K562 (cell line): Measurements from ENCODE around the gene AHSA1. TPM values are rescaled to one million over a fixed set of nuclear protein-coding genes. Genes with fewer than 3 reads are reported as not detected.

Experiments
- ASH1L ChIP-seq: fragments of 450-650 bp; IDR thresholded peaks from 2 replicates; pipeline ENCODE4 v1.6.1; 2018; ENCODE audit warnings: borderline replicate concordance, mild to moderate bottlenecking, low read depth; ENCODE audit not compliant: partially characterized antibody
- BCL6 ChIP-seq: fragments of 250-450 bp; sonication (Bioruptor Pico); IDR thresholded peaks from 2 replicates; pipeline ENCODE4 v1.4.0; 2020
- BRF1 ChIP-seq: IDR thresholded peaks from 3 replicates; pipeline ENCODE4 v1.6.1; 2011; ENCODE audit warnings: borderline replicate concordance, mild to moderate bottlenecking; ENCODE audit not compliant: insufficient read length; ENCODE audit errors: extremely low read depth
- CBFA2T2 ChIP-seq: fragments of 450-650 bp; conservative IDR thresholded peaks from 2 replicates; pipeline ENCODE4 v1.6.1; 2017; ENCODE audit warnings: mild to moderate bottlenecking
- ELF1 ChIP-seq: fragments of 200-800 bp; sonication (Bioruptor generic); IDR thresholded peaks from 2 replicates; pipeline ENCODE4 v1.6.1; 2016; ENCODE audit warnings: missing genetic modification characterization, missing compliant biosample characterization
- FOXJ2 ChIP-seq: fragments of 200-800 bp; sonication (Bioruptor generic); IDR thresholded peaks from 2 replicates; pipeline ENCODE4 v1.6.1; 2016; ENCODE audit warnings: missing genetic modification characterization, missing compliant biosample characterization
- ILF3 ChIP-seq: fragments of 450-650 bp; IDR thresholded peaks from 2 replicates; pipeline ENCODE4 v1.6.1; 2018; ENCODE audit warnings: antibody characterized with exemption, mild to moderate bottlenecking, moderate library complexity, borderline replicate concordance
- MIER1 ChIP-seq: fragments of 450-650 bp; IDR thresholded peaks from 2 replicates; pipeline ENCODE4 v1.6.1; 2016; ENCODE audit warnings: antibody characterized with exemption, mild to moderate bottlenecking, low read depth
- MTA2 ChIP-seq: fragments of 450-650 bp; IDR thresholded peaks from 2 replicates; pipeline ENCODE4 v1.6.1; 2016; ENCODE audit warnings: low read depth
- MTF1 ChIP-seq: fragments of 250-450 bp; sonication (Bioruptor Pico); IDR thresholded peaks from 2 replicates; pipeline ENCODE4 v1.9.0; 2021; ENCODE audit warnings: moderate library complexity, mild to moderate bottlenecking, inconsistent platforms, borderline replicate concordance
- NR3C1 ChIP-seq: sonication (generic); formaldehyde crosslinking; IDR thresholded peaks from 2 replicates; pipeline ENCODE4 v1.8.1; 2022; ENCODE audit warnings: missing genetic modification reagents
- NRF1 ChIP-seq, 2 experiments: fragments of 450-650 bp; IDR thresholded peaks in 1 of 2; conservative IDR thresholded peaks in 1 of 2; 2 replicates each; pipeline ENCODE4 v1.6.1; 2014; ENCODE audit warnings: mild to moderate bottlenecking in 2 of 2
- PHF20 ChIP-seq: fragments of 450-650 bp; IDR thresholded peaks from 2 replicates; pipeline ENCODE4 v1.6.1; 2018; ENCODE audit not compliant: partially characterized antibody
- PHF8 ChIP-seq: fragments of 200-600 bp; sonication (generic); IDR thresholded peaks from 2 replicates; pipeline ENCODE4 v1.6.1; 2012; ENCODE audit warnings: mixed run types, mild to moderate bottlenecking, inconsistent platforms, low read length, moderate library complexity, borderline replicate concordance
- POLR2H ChIP-seq: IDR thresholded peaks from 2 replicates; pipeline ENCODE4 v1.6.1; 2016; ENCODE audit warnings: missing genetic modification characterization, low read depth, mild to moderate bottlenecking, control low read depth, missing compliant biosample characterization, moderate library complexity
- PPARD ChIP-seq: fragments of 250-450 bp; sonication (Bioruptor Pico); IDR thresholded peaks from 2 replicates; pipeline ENCODE4 v1.8.0; 2022; ENCODE audit warnings: inconsistent platforms, mild to moderate bottlenecking, moderate library complexity
- RBM39 ChIP-seq: fragments of 200-400 bp; formaldehyde crosslinking; optimal IDR thresholded peaks from 2 replicates; pipeline ENCODE3; 2018; ENCODE audit warnings: low read depth, low read length
- SIRT6 ChIP-seq: IDR thresholded peaks from one replicate; pipeline ENCODE4 v1.6.1; 2012; ENCODE audit warnings: low read depth, mild to moderate bottlenecking, control low read depth, inconsistent platforms, low read length, moderate library complexity
- STAT5A ChIP-seq: IDR thresholded peaks from 2 replicates; pipeline ENCODE4 v1.6.1; 2012; ENCODE audit warnings: low read length, inconsistent platforms, borderline replicate concordance
- ZBTB7A ChIP-seq: IDR thresholded peaks from 2 replicates; pipeline ENCODE4 v1.6.1; 2011; ENCODE audit warnings: low read depth, mild to moderate bottlenecking, low read length, moderate library complexity, borderline replicate concordance; ENCODE audit not compliant: control insufficient read depth
- ZNF134 ChIP-seq: fragments of 250-450 bp; sonication (Bioruptor Pico); conservative IDR thresholded peaks from 2 replicates; pipeline ENCODE4 v1.4.0; 2020
- ZNF583 ChIP-seq: fragments of 250-450 bp; sonication (Bioruptor Pico); IDR thresholded peaks from 2 replicates; pipeline ENCODE4 v1.4.0; 2020
- ZNF609 ChIP-seq: sonication (generic); formaldehyde crosslinking; IDR thresholded peaks from 2 replicates; pipeline ENCODE4 v1.8.1; 2023; ENCODE audit warnings: missing genetic modification reagents, mild to moderate bottlenecking, borderline replicate concordance
- ZNF695 ChIP-seq: fragments of 450-650 bp; formaldehyde crosslinking; IDR thresholded peaks from 2 replicates; pipeline ENCODE4 v1.4.0; 2020; ENCODE audit warnings: mild to moderate bottlenecking, moderate library complexity
- polyA plus RNA-seq, 8 experiments: library from polyadenylated mRNA; depleted of rRNA in 4 of 8; stranded (reverse) in 5 of 8; unstranded in 3 of 8; fragments of >200 nt; fragmentation: Nextera tagmentation in 2 of 8; fragmentation: Illumina TruSeq in 1 of 8; extraction: Ambion mirVana in 2 of 8; extraction: Trizol in 1 of 8; gene quantifications; 2 replicates each; pipeline versions ENCODE4 v1.2.1 to v1.2.3, GENCODE V29; 2011 to 2014; ENCODE audit warnings: inconsistent platforms in 1 of 8, missing spikeins in 1 of 8
- total RNA-seq, 7 experiments: library from RNA; depleted of rRNA in 6 of 7; stranded (reverse); fragments of >200 nt in 6 of 7; fragmentation: Illumina TruSeq in 2 of 7; extraction: Trizol in 2 of 7; gene quantifications; 2 replicates each; pipeline versions ENCODE4 v1.2.1 to v1.2.3, GENCODE V29; 2011 to 2021; ENCODE audit warnings: low replicate concordance in 1 of 7
- TF ChIP-seq, protein P1 (sequence below): fragments of 450-650 bp; conservative IDR thresholded peaks from 2 replicates; pipeline ENCODE4 v1.6.1; 2016; ENCODE audit warnings: missing genetic modification characterization, low read depth, mild to moderate bottlenecking, missing compliant biosample characterization, moderate library complexity

AHSA1 gene
- total and polyA plus RNA-seq, 9 of the 15 experiments (the other 6 are each of a cell fraction or from before 2014, with no cell fraction given), result 41.4 to 317 (median 184) TPM

DNA sequence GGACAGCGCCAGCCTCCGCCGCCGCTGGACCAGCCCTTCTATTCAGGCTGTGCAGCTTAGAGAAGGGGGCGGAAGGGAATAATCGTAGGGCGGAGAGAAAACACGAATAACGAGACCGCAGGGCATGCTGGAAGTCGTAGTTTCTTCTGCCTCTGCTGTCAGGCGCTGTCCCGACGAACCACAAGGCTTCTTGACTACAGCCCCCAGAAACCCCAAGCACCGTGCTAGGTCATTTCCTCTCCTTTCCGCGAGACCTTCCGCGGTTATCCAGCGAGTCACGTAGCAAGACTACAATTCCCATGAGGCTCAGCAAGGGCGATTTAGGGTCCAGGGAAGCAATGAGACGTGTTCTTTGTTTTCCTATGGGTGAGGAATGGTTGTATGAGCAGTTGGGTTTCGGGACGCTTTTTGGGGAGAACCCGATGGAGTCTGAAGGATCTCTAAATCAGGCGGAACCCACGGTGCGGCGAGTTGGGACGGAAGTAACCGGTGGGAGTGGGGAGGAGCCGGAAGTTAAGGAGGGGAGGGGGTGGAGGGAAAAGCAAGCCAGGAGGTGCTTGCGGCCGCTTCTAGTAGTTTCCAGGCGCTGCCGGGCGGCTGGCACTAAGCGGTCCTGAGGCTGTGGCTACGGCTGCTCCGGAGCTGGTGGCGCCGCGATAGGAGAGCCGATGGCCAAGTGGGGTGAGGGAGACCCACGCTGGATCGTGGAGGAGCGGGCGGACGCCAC lies at the start of gene AHSA1, which contains the start of gene VIPAS39 (continued):
- TF ChIP-seq STAT5A (no peak), ZNF609 (CRISPR knock-in tag) (0 out of 2 replicates have a peak, but pooled peaks have one; percentile 68), BRF1 (no peak), NR3C1 (CRISPR knock-in tag) (no peak), PHF8 (peak; percentile 57; the same call in 1 of the 2 replicates), FOXJ2 (tag) (no peak), MTA2 (no peak), BCL6 (CRISPR knock-in tag) (no peak), ZNF583 (CRISPR knock-in tag) (0 out of 2 replicates have a peak, but pooled peaks have one; percentile 9), ZNF695 (CRISPR knock-in tag) (no peak), RBM39 (no peak), NRF1 (conservative IDR thresholded peaks at IDR 0.05 in 1 of 2, IDR thresholded peaks at IDR 0.05 in 1 of 2) (peak; percentile 10 to 14; a peak in 1 of 4 replicates), ELF1 (peak; percentile 82), CBFA2T2 (no peak), ILF3 (no peak), POLR2H (tag) (0 out of 2 replicates have a peak, but pooled peaks have one; percentile 27), ASH1L (peak; percentile 80), MTF1 (CRISPR knock-in tag) (no peak), ZNF134 (CRISPR knock-in tag) (no peak), SIRT6 (no peak), MIER1 (no peak), PPARD (no peak), ZBTB7A (no peak), PHF20 (peak; percentile 52)
- TF ChIP-seq, protein P1, sequence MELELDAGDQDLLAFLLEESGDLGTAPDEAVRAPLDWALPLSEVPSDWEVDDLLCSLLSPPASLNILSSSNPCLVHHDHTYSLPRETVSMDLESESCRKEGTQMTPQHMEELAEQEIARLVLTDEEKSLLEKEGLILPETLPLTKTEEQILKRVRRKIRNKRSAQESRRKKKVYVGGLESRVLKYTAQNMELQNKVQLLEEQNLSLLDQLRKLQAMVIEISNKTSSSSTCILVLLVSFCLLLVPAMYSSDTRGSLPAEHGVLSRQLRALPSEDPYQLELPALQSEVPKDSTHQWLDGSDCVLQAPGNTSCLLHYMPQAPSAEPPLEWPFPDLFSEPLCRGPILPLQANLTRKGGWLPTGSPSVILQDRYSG, result no peak
